ACHN (cell line): Measurements from ENCODE around the gene SUSD6.
"Not testable (repeated sequence)": the region's sequence is repeated elsewhere in the genome, so short reads cannot be mapped to it uniquely, and the experiment has no call there.

Experiments used
- DNase-seq: peaks from one replicate; pipeline ENCODE4 v3.0.0-alpha.2; 2015
- in situ Hi-C: cut with HindIII; loops from 2 replicates; pipeline ENCODE4 v1.10.0; 2017; ENCODE audit warnings: low sequenced_read_pairs, low pct_ligation_motif_present, low pct_unique_long_range_greater_than_20kb

SUSD6 gene

DNA sequence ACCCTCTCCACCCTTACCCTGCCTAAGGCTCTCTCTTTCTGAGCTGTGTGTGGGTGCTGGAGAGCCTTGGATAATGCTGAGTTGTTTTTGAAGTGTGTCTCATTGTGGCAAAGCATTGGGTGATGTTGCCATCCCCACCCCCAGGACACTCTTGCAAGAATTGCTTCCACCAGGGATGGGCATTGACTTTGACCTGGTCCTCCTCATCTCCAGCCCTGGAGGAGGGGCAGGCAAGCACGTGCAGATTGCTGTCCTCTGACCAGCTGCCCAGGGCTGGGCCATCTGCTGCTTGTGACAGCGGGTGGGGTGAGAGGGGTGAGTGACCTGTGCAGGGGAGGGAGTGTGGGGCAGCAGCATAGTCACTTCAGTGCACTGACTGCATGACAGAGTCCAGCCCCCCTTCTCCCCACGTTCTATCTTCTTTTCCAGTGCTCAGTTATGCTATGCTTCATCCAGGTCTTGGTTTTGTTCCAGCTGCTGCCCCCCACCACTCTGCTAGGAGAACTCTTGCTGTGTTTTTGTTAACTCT, 26.2 kb downstream of the SUSD6 start:
- DNase-seq, result no peak
- in situ Hi-C loops, result no loop called here

DNA sequence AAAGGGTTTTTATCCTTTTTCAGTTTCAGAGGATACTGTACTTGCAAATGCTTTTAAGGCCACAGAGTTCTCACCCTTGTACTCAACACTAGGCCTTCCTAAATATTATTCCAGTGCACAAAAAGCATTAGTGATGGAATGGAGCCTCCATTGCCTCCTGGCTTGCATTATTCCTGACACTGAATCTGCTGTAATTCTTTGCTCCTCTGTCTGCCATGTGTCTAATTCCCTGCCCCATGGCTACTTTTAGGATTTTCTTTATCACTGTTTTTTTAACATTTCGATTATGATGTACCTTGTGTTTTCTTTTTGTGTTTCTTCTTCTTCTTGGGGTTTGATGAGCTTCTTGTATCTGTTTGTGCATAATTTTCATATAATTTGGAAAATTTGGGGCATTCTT, 29.5 kb downstream of the SUSD6 start:
- in situ Hi-C loops, result no loop called here
- DNase-seq, result no peak

DNA sequence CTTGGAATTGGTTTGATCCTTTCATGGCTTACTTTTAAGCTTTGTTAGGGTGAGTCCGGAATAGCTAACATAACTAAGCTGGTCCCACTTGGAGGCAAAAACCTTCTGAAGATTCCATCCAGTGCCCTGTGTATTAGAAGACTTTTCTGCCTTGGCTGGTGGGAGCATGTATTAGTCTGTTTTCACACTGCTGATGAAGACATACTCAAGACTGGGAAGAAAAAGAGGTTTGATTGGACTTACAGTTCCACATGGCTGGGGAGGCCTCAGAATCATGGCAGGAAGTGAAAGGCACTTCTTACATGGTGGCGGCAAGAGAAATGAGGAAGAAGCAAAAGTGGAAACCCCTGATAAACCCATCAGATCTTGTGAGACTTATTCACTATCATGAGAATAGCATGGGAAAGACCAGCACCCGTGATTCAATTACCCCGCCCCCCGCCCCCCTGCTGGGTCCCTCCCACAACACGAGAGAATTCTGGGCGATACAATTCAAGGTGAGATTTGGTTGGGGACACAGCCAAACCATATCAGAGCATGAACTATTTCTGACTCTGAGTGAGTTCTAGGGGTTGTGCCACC, 30.9 kb downstream of the SUSD6 start:
- in situ Hi-C loops, DNase-seq: not testable (repeated sequence)

DNA sequence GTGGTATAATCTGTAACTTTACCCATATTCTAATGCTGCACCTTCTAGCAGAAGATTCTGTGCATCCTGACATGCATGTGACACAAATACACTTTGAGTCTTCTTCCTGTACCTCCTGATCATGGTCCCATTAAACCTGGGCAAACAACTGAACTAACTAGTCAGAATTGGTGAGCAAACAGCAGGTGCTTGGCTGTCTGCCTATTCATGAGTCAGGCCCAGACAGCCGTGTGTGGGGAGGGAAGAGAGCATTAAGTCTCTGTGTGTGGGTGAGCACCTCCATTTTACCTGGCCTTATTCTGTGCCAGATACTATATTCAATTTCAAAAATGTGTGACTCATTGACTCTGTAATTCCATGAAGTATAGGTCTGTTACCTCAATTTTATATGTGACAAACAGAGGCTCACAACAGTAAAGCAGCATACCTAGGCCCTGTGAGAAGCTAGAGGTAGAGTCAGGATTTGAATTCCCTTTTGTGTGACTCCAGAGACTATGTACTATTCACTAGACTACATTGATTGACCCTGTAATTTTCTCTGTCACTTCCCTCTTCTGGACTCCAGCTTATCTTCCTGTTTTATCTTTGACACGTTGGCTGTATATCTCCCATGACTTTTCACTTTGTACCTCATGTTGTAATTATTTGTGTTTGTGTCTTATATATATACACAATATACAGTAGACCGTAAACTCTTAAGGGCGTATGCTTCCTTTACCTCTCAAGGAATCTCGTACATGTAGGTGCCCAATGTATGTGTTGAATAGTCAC, 32.2 kb downstream of the SUSD6 start:
- in situ Hi-C loops, result no loop called here
- peak; percentile 79 for DNase-seq

DNA sequence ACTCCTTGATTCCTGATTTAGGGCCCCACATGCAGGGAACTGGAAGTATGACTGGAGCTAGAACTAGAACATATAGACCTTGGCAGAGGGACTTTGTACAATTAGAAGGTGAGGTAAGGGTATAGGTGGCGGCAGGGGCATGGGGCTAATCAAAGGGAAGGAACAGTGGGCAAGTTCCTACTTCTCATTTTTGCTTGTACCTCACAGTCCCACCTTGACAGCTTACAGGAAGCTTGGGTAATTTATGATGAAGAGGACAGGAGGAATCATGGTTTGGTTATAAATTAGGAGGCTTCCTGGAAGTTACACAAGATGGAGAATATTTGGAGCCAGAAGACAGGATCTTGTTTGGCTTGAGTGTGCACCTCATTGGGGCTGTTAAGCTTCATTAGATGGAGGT, 33.4 kb downstream of the SUSD6 start:
- in situ Hi-C loops, result no loop called here
- DNase-seq, result no peak

- no peak for DNase-seq
- in situ Hi-C loops, result no loop called here
Observed at GRCh38 chr14:69647213-69647612, 35.8 kb downstream of the SUSD6 start.

DNA sequence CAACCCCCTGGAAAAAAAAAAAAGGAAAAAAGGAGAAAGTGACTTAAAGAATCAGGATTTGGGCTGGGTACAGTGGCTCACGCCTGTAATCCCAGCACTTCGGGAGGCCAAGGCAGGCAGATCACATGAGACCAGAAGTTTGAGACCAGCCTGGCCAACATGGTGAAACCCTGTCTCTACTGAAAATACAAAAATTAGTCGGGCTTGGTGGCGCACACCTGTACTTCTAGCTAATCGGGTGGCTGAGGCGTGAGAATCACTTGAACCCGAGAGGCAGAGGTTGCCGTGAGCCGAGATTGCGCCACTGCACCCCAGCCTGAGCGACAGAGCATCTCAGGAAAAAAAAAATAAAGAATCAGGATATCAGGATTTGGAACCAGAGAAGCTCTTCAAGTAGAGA, 36.2 kb downstream of the SUSD6 start:
- in situ Hi-C loops, DNase-seq: not testable (repeated sequence)

DNA sequence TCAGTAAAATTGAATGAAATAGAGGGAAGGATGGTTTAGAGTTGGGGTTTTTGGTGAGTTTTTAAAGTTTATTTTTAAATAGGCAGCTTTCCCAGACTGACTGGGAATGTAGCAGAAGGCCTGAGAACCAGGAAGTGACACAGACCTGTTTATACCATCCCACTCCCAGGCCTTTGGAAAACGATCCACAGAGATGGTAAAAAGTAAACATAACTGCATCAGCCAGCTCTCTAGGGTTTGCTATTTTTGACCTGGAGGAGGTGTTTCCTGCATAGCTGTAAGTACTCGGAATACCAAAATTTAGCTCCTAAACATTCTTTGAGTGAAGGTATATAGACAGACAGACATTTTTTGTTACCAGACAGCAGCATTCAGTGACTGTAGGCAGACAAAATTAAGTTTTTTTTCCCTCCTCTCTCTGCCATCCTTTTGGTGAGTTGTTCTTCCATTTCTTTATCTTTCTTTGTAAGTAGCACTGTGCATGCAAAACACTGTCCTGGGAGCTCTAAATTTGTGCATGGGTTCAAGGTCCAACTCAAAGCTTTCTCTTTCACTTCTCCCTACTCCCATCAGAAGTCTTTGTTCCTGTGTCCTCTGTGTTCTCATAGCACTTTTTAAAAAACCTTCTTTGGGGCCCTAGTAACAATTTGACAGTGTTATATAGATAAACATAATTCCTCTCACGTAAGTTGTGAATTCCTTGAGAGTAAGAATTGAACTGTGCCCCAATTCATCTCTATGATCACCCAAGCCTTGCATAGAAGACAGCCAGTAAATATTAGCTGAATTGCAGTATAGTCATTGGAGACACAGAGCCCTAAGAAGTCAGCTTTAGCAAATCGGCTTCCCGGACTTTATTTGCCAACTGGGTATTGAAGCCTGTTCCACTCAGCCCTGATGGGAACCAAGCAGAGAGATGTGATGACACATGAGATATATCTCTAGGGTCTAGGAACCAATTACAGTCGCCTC, 37.4 kb downstream of the SUSD6 start:
- in situ Hi-C loops, result no loop called here
- peak; percentile 38 for DNase-seq

DNA sequence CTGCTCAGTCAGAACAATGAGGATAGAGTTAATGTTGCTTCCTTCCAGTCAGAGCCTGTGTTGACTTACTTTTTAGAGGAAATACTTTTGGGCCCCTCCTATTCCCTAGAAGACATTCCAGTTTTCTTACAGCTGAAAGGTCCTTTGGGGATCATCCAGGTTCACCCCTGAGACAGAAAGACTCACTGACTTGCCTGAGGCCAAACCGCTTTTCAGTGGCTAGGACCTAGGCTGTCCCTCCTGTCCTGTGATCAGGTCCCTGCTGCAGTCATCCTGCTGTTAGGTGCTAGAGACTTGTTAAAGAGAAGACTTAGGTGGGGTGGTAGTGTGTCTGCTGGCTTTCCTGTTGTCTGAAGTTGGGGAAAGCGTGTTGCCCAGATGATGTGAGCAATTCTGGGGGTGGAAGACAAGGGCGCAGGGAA, 39.6 kb downstream of the SUSD6 start:
- in situ Hi-C loops, result no loop called here
- no peak for DNase-seq

DNA sequence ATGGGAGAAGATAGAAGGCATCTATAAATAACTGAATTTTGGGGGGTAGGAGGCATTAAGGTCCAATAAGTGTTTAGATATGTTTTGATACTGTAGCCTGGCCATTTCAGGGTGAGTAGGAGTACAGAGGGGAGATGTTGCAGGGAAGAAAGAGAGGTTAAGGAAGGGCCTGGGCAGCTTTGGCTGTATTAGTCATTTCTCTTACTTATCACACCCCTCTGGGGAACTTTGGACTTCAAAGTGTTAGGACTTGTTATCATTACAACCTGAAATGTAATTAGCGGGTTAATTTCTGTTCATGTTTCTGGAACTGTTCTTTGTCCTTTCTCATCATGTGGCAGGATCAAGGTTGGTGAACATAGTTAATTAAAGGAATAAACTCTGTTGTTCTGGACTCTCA, 40.3 kb downstream of the SUSD6 start:
- in situ Hi-C loops, result no loop called here
- DNase-seq, result no peak

GRCh38 chr14:69652942-69653684, 41.7 kb downstream of the SUSD6 start:
- no peak for DNase-seq

DNA sequence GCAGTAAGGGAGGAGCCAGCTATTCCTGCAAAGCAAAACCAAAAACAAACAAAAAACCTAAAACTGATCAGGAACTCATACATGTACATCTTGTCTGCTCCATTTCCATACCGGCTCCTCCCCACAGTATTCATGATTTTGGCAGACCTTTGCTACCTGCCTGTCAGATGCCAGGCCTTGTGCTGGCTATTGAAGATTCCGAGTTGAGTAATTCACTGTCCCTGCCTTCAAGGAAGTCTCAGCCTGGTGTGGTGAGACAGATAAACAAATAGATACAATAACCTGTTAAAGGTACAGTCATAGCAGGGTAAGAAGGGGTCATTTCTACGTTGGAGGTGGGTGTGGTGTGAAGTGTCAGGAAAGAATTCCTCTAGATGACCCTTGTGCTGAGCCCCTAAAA, 42.7 kb downstream of the SUSD6 start:
- in situ Hi-C loops, result no loop called here

More at GRCh38 chr14:69652942-69653684, 41.7 kb downstream of the SUSD6 start:
- in situ Hi-C loops, result no loop called here

GRCh38 chr14:69657950-69658355, 46.6 kb downstream of the SUSD6 start:
- in situ Hi-C loops, result no loop called here
- DNase-seq, result no peak

More for the DNA sequence above, 42.7 kb downstream of the SUSD6 start:
- no peak for DNase-seq

DNA sequence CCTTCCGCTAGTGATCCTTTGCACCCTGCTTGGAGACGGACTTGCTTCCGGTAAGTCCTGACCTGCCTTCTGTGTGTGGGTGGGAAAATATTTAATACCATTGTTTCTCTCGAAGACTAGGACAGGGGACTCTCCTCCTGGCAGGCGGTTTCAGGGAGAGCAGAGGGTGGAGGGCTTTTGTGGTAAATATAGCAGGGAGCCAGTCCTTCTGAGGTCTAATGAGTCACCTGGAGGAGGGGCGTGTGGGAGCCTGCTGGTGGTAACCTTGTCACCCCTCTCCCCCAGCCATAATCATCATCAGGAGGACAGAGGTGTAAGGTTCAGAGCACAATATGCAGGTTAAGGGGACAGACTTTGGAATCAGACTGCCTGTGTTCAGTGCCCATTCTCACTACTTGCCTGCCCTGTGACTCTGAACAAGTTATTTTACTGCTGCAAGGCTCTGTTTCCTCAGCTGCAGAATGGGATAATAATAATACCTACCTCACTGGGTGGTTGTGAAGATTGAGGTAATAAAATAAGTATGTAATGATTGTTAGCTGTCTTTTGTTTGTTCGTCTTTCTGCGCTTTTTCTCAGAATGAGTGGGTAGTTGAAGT, 47.4 kb downstream of the SUSD6 start:
- DNase-seq, result no peak
- in situ Hi-C loops, result no loop called here

- DNase-seq, result no peak
- in situ Hi-C loops, result no loop called here
Observed at GRCh38 chr14:69660344-69661193, 49.2 kb downstream of the SUSD6 start.

- DNase-seq, result no peak
- in situ Hi-C loops, result no loop called here
Observed at GRCh38 chr14:69661194-69661537, 49.8 kb downstream of the SUSD6 start.

- no peak for DNase-seq
- in situ Hi-C loops, result no loop called here
Observed at GRCh38 chr14:69662636-69663299, 51.4 kb downstream of the SUSD6 start.
